Measurements from ENCODE around the gene NFIA.

Gene NFIA

DNA sequence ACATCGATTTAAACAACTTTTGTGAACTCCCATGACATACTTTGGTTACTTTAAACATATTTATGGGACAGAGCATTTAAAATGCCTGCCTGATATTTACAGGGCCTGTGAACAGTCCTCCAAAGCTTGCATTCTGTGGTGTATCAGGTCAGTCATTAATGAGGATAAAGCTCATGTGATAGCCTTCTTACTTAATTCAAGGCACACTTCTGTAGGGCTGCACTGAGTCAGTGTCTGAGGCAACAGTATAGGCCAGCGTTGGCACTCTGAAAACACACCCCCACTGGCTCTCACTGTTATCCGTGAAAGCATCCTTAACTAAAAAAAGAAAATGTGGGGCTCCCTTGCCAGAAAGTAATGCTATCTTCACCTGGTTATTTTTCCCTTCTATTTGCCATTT is 200.0 kb downstream of the NFIA start:
- DNase-seq, result no peak

DNA sequence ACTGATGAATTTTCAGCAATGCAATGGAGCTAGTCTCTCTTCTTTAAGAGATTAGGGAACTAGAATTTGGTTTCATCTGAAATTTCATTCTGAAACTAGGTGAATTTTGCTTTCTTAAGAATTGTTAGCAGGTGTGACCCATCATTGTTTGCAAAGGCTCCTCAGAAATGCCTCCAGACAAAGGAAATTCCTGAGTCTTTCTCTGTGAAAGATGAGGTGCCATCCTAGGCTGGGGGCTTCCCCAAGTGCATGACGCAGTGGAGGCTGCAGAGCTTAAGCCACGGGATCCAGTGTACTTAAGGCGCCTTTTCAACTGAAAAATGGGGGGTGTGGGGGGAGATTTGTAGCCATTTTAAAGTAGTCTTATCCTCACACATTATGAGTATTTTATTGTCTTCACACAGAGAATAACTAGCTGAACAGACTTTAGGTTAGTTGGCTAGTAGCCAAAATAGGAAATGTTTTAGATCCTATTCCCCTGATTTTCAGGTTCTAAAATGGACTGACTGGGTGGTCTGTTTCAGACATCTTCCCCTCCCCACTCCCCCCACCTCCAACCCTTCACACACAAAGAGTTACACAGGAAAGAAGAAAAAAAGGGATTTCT is 202.0 kb downstream of the NFIA start:
- no peak for DNase-seq

DNA sequence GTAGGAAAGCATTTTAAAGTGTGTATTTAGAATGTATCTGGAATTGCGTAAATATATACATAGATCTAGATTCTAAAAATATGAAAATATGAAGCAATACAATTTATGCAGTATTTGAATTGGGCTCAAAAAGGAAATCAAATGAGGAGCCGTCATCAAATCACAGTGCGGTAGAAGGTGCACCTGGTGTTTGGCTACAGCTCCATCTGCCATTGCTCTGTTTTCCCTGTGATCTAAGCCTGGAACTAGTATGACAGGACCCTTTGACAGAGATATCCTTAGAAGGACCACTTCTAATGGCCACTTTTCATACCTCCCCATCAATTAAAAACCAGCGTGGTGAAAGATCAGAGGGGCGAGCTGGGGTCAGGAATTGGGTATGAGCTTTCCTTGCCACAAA is 202.6 kb downstream of the NFIA start:
- no peak for DNase-seq

DNA sequence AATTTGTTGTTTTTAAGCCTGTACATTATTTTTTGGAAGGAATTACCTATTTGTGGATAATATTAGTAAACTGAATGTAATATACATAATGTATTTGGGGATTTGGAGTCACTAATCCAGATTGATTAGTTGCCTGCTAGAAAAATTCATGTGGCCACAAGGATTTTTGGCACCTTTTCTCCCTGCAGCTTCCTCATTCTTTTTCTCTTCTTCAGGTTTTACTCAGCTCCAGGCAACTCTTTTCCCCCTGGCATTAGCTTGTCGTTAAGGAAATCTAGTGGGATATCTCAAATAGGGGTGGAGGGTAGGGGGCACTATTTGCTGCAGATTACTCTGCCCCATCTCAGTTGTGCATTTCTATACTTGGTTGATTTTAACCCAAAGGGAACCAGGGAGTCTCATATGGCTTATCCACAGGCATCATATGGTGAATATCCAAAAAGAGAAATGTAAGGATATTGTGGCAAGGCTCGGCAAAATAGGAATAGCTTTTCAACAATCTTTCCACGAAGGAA is 203.1 kb downstream of the NFIA start:
- no peak for DNase-seq

DNA sequence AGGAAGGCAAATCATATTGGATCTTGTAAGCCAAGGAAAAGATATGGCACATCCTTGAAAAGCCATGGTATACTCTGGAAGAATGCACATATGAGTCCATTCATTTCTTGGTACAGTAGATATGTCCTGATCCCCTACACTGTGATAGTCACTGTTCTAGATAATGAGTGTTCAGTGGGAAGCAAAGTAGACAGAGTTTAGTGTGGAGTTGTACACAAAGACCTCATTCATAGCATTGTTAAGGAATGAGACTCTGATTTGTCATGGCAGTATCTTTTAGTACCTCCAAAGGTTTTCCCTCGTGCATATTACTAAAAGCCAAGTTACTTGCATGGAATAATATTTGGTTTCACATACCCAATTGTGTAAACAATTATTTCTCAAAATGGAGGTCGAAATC is 204.7 kb downstream of the NFIA start:
- DNase-seq, result no peak

DNA sequence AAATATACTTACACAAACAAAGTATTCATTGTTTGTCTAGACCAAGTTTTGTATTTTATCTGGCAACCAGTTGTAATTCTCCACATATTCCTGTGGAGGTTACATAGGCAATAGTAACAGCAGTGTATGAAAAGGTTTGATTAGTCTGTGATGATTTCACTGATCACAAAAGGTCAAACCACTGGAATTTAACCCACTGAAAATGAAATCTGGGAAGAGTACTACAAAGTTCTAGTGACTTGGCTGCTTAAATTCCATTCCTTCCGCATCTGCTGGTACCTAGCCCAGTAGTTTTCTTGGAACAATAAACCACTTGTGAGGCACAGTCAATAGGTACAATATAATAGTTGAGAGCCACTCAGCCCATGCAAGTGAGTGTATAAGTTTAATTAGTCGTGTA is 205.4 kb downstream of the NFIA start:
- no peak for DNase-seq

DNA sequence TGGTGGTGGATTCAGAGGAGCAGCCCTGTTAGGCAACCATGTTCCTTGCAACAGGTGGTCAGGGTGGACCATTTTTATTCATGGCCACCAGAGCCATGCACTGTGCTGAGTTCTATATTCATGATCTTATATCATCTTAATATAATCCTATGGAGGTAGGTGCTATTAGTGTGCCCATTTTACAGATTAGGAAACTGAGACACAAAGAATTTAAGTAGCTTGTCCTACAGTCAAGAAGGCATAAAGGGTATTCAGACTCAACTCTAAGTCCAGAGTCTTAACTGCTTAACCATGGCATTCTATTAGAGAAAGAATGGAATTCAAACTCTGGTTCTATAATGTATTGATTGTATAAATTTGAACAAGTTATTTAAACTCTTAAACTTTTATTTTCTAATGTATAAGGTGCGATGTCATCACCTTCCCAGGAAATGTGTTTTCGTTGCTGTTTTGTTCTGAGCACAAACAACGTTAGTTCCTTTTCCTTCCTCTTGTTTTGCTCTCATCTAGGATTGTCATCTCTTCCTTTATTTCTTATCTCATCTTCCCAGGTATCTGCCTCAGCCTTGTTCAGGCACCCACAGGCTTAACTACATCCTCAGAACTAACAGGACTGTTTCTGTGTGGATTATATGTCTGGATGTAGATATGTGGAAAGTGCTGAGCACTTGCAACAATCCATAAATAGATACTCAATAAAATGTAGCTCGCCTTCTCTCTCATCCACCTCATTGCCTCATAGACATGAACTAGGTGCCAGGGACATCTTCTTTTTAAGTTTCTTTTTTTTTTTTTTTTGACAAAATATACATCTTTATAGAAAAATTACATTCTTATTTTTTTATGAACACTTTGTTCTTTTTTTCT is 207.1 kb downstream of the NFIA start:
- no peak for DNase-seq

DNA sequence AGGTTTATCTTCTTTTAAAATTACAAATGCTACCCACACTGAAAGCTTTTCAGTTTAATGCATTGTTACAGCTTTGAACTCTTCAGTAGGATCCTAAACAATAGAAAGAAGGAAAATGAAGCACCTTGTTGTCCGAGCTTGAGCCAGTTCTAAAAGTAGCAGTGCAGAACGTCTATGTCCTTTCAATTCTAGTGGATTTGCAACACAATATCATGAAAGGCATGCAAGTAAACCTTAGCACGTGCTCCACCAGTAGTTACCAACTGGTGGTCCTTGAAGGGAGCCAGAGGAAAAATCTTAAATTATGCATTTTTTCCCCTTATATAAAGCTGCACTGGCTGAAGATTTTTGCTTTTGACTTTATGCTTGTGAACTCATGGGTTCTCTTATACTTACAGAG is 208.2 kb downstream of the NFIA start:
- no peak for DNase-seq

DNA sequence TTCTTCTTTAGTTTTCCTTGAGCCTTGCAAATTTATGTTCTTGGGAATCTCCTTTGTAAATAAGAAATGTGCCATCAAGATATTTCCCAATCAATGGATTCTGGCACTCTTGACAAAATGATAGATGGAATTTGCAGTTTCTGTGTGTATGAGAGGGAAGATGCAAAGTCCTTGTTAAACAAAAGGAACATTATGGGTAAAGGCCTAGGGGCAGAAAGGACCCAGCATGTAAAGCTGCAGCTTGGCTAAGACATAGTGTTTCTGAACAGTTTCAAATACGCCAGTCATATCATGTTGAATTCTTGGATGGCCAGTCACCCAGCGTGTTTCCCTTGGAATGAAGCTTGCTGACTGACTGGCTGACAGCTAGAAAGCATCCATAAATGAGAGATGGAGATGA is 210.8 kb downstream of the NFIA start:
- DNase-seq, result no peak

DNA sequence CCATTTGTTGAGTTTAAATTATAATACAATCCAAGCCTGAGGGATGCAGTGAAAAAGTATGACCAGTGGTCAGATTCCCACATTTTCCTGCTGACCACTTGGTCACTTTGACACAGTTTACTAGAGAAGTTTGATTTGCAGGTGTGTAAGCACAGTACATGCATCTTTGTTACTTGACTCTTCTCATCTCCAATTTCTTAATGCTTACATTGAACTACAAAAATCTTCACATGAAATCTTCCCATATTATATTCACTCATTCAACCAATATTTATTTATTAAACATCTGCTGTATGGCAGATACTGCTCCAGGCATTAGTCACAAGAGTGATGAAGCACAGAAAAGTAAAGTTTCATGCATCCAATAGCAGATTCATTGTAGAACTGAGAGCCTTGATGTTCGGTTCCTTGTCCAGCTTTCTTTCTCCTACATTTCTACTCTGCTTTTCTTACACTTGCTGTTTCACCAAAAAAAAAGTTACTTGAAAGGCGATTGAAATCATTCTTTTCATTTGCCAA is 211.7 kb downstream of the NFIA start:
- no peak for DNase-seq

DNA sequence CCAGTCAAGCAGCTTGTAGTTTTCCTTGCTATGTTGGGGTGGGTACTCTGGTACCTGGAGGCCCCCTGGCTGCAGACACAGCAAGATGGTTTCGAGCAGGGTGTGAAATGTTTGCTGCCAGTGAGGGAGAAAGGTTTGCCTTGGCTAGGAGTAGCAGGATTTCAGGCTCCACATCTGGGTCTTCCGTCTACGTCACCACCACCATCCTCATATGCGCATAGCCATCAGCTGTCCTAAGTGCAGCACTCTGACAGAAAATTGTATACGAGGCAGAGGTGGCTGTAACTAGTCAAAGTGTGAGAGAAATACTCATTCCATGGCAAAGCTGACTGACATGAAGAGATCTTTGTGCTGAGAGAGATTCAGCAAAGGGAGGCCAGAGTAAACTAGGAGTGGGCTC is 212.6 kb downstream of the NFIA start:
- no peak for DNase-seq

DNA sequence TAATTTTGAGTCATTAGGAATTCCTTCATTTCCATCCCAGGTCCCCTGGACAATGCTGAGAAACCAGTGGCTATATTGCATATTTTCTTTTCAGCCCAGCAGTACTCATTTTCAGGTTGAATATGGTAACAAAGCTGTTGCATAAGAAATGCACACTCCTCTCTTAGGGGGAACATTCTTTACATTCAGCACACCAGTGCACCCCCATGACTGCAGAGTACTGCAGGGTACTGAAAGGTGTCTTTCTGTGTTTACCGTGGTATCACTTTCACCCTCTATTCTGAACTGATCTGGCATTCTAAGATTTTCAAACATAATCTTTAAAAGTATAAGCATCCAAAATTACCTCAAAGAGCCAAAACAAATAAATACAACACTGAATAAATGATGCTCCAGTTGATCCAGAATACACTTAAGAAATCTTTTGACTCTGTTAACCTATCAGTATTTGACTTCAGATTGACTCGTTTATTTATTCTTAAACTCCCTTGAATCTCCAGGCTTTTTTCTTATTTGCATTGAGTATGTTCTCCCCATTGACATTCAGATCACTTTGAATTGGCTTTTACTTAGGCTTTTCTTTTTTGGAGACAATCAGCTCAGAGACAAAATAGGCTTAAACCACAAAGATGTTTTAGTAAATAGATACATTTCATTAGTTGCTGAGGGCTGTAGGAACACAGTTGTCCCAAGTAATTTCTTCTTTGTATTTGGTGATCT is 213.6 kb downstream of the NFIA start:
- no peak for DNase-seq

DNA sequence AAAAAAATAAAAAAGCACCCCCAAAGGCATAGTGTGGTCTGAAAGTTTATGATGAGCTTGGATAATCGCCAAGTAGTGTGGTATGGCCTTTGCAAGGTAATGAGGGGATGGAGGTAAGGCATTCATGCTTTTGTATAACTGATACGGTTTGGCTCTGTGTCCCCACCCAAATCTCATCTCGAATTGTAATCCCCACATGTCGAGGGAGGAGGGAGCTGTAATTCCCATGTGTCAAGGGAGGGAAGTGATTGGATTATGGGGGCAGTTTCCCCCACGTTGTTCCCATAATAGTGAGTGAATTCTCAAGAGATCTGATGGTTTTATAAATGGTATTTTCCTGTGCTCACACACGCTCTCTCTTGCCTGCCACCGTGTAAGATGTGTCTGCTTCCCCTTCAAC is 215.5 kb downstream of the NFIA start:
- no peak for DNase-seq

DNA sequence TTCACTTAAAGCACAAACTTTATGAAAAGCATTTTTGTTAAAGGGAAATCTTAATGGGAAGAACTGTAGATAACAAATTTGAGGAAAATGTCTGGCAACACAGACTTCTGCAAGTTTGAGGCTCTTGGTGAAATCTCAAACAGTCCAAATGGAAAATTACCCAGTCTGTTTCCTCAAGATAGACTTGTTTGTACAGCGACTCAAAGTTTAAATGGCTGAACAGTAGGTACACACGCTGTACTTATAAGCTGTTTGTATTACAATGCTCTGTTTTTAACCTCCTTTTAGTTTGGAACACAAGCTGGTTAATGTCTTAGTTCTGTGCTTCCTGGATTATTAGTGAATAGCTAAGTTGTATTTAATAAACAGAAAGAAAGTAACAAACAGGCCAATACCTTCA is 217.1 kb downstream of the NFIA start:
- no peak for DNase-seq

DNA sequence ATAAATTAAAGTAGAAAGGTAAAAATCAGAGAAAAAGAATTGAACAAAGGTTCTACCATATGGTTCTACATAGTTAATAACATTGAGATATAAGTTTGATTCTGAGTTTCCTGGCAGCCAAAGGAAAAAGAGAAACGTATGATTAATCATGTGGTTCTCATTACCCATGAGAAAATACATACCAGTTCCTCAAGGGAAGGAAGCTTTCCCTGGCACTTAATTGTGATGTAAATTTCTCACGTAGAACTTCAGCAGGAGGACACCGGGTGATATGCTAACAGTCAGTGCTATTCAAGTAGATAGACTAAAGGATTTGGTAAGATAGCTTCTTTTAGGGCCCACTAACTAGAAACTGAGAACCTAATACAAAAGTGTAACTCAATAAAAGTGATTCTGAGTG is 218.5 kb downstream of the NFIA start:
- DNase-seq, result no peak

DNA sequence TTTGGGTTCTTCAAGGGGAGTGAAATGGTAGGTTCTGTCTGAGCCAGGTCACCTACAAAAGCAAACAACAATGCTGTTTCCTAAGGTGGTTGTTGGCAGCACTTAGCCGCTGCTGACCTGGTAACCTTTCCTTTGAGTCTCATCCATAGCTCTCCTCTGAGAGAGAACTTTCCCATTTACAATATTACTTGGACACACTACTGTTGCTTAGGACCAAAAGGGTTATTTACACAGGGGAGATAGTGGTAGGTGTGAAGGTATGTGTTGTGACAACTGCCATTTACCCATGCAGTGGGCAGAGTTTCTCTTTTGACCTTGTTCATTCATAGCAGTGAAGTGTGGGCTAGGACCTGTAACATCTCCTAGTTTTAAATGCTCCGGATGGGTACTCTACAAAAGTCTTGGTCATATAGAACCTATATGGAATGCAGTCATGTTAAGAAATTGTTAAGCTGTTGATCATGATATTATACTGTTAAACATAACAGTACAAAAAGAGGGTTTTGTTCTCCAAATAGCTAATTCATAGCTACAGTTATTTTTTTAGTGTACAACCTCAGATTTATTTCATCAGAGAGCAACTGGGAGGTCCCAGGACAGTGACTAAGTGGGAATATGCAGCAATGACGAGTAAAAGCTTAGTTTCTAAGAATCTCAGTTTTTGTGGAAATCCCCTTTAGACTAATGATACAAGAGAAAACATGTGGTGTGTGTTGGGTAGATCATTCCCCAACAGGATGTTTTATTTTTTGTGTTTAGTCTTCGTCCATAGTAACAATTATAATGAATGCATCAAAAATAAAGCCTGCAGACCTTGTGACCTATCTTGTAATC is 219.7 kb downstream of the NFIA start:
- DNase-seq, result no peak

DNA sequence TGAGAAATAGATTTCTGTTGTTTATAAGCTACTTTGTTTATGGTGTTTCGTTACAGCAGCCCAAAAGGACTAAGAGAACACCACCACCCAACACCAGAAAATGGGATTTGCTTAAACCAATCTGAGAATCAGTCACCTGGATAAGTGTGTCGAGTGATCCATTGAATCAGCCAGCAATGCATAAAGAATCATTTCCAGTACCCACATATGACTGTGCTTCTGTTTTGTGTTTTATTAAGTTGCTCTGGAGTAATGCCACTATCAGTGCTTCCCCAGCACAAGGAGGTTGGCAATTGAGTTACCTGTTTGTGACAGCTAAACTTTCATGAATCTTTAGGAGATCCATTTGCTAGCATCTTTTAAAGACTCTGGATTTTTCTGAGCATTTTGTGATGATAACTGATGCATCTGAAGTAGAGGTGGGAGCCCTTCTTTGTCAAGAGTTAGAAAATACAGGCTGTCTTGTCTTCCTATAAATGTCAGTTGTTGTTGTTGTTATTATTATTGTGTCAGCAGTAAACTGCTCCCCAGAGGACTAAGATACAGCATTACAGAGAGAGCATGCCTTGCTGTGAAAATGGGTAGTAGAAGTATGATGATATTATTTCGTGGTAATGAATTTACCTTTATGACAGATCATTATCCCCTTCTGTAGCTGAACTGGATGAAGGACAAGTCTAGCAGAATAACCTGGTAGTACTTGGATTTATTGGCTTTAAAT is 225.2 kb downstream of the NFIA start:
- DNase-seq, result no peak

DNA sequence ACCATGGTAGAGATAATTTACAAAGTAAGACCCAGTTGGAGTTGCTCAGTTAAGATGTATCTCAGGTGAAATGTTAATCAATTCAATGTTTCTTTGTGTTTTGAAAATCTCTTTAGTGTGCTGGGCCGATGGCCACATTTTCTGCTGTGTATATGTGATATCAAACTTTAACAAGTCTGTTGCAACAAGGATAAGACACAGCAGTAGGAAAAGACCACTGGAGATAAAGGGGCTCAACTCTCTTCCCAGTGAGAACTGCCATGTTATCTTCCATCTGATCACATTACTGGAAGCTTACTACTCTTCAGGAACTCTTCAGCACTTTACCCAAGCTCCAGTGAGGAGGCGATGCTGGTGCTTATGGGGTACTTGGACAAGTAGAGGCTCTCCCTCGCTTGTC is 227.7 kb downstream of the NFIA start:
- no peak for DNase-seq

DNA sequence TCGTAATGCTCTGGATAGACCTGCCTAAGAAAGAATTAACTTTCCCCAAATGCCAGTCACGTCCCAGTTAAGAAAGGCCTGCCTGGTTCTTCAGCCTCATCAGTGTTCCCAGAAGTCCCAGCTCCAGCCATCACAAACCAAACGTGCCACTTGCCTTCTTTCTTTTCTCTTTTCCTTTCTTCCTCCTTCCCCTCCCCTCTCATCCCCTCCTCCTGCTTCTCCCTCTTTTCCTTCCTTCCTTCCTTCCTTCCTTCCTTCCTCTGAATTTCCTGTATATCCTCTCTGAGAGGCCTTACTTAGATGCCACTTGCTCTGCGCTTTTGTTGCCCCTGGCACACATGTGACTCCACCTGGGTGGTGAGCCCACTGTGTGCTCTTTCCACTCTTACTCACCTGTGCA is 228.2 kb downstream of the NFIA start:
- DNase-seq, result no peak

DNA sequence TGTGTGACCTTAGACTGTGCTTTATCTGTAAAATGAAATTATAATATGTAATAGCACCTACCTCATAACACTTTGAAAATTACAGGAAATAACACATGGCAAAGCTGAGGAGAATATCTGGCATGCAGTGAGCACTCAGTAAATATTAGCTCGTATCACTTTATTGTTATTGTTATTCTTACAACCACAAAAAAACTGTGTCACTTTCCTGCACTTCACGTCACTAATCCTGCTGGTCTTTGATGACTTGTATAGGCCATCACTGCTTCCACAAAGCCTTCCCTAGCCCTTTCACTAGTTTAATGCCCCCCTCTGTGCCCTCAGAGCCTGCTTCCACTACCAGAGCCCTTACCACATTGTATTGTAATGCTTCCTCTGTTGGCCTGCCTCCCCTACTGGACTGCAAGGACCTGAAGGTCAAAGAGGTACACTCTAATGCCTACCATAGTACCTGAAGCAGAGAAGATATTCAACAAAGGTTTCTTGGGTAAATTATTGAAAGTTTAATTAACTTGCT is 231.6 kb downstream of the NFIA start:
- no peak for DNase-seq

DNA sequence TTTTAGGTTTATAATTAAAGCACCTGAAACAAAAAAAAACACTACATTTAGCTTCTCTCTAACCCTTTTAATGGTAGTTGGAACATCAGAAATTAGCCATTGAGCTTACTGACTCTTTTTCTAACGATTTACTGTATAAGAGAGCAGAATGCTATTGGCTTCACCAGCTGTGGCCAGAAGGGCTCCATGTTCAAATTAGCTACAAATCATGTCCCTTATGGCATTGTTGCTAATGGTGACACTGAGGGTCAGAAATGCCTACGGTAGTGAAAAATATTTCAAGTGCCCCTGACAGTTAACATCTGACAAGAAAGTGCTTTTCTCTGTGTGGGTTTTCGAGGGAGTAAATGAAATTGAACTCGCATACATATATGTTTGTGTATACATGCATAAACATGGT is 232.7 kb downstream of the NFIA start:
- DNase-seq, result no peak

DNA sequence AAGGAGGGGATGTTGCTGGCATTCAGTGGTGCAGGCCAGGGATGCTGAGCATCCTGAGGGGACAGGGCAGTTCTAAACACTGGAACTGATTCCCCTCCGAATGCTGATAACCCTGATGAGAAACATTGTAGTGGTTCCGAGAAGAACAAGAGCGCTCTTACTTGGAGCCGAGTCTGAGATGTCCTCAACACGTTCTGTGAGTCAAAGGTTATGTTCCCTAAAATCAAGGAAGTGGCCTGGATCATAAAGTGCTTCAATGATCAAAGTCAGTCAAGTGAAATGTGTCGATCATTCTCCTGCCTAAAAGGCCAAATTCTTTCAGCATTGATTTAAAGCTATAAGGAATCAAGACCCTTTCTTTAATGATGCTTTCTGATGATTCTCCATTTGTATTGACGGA is 234.1 kb downstream of the NFIA start:
- DNase-seq, result no peak

Data from activated naive CD4-positive, alpha-beta T cell treated with anti-CD3 and anti-CD28 coated beads, Interleukin-2, amount 50 U/mL, for 16 hours (primary cell).